K562 (cell line): ENCODE measurements around the gene MAGI2. TPM values are rescaled to one million over a fixed set of nuclear protein-coding genes. Genes with fewer than 3 reads are reported as not detected.

Experiments used
- ATAC-seq: fragments of 200-7000 bp; cut with Tn5 transposase; 3 replicates; pipeline ENCODE4 v1.9.1; 2020; ENCODE audit warnings: moderate library complexity
- BruUV-seq: library from RNA; stranded (reverse); fragments of 400-500 nt; replicated peaks from 2 replicates; lab custom pipeline; 2021; lab: Mats Ljungman, UMichigan
- CTCF ChIA-PET: fragments of 300-600 bp; formaldehyde crosslinking; extraction: SDS; loops from one replicate; lab custom pipeline; 2021; ENCODE audit warnings: low intra/inter-chr PET ratio; lab: Yijun Ruan, JAX
- POLR2A ChIA-PET: fragments of 300-600, 350-650 bp; sonication (Branson Sonifier 250); formaldehyde crosslinking; extraction: SDS; loops from one replicate; lab custom pipeline; 2021; ENCODE audit warnings: antibody characterized with exemption, inconsistent platforms; lab: Yijun Ruan, JAX
- DNase-seq, 4 experiments: peaks; one replicate each; pipeline versions ENCODE4 v3.0.0 to v3.0.0-alpha.2; 2011 to 2018; ENCODE audit warnings: low spot score in 3 of 4, mixed read lengths in 3 of 4; ENCODE audit errors: extremely low read depth in 1 of 4
- FAIRE-seq: peaks from 2 replicates; lab custom pipeline; 2011; peaks lifted over from hg19 to GRCh38; lab: Jason Lieb, UNC
- H2AFZ ChIP-seq: 2 replicates; pipeline ENCODE4 v1.6.0; 2011; ENCODE audit warnings: low read depth, low read length, control low read depth, inconsistent platforms
- H3K27ac ChIP-seq: fragments of 200-600 bp; 3 replicates; pipeline ENCODE4 v1.8.0; 2011; ENCODE audit warnings: low read depth, mild to moderate bottlenecking, control low read depth, inconsistent platforms, low read length, moderate library complexity, mixed read lengths; ENCODE audit errors: extremely low read depth
- H3K27me3 ChIP-seq, 2 experiments: fragments of 300-600 bp in 1 of 2; 2 replicates in 1 of 2; 3 replicates in 1 of 2; pipeline versions ENCODE4 v1.6.0 to v1.8.0; 2011; ENCODE audit warnings: inconsistent platforms in 2 of 2, low read length in 2 of 2, mild to moderate bottlenecking in 1 of 2, mixed read lengths in 1 of 2, moderate library complexity in 1 of 2; ENCODE audit not compliant: control insufficient read depth in 2 of 2, insufficient read depth in 2 of 2
- H3K36me3 ChIP-seq: fragments of 300-600 bp; 3 replicates; pipeline ENCODE4 v1.8.0; 2011; ENCODE audit warnings: mild to moderate bottlenecking, low read length, inconsistent platforms; ENCODE audit not compliant: control insufficient read depth, insufficient read depth
- H3K4me1 ChIP-seq, 2 experiments: fragments of 200-600 bp in 1 of 2; replicated peaks in 1 of 2; 2 replicates in 1 of 2; 3 replicates in 1 of 2; pipeline versions ENCODE4 v1.5.1 to v1.8.0; 2011; ENCODE audit warnings: inconsistent platforms in 2 of 2, low read length in 2 of 2, mild to moderate bottlenecking in 1 of 2, mixed read lengths in 1 of 2, moderate library complexity in 1 of 2; ENCODE audit not compliant: control insufficient read depth in 2 of 2, insufficient read depth in 2 of 2
- H3K4me2 ChIP-seq: 2 replicates; pipeline ENCODE4 v1.6.1; 2011; ENCODE audit warnings: low read length, control low read depth, inconsistent platforms, mixed read lengths; ENCODE audit not compliant: insufficient read depth
- H3K4me3 ChIP-seq: fragments of 200-600 bp; sonication (generic), shearing (Covaris generic); 2 replicates; pipeline ENCODE4 v1.5.1; 2016; ENCODE audit warnings: control low read depth, inconsistent platforms
- H3K79me2 ChIP-seq: fragments of 200-600 bp; 3 replicates; pipeline ENCODE4 v1.8.0; 2011; ENCODE audit warnings: low read length, inconsistent platforms; ENCODE audit not compliant: control insufficient read depth, insufficient read depth
- H3K9ac ChIP-seq, 2 experiments: 2 replicates each; pipeline versions ENCODE4 v1.6.0 to v1.6.1; 2011; ENCODE audit warnings: low read depth in 2 of 2, low read length in 2 of 2, control low read depth in 1 of 2, inconsistent platforms in 1 of 2, mild to moderate bottlenecking in 1 of 2, mixed read lengths in 1 of 2; ENCODE audit not compliant: insufficient read depth in 1 of 2
- H3K9me1 ChIP-seq: one replicate; pipeline ENCODE4 v1.6.0; 2011; ENCODE audit warnings: inconsistent platforms, mild to moderate bottlenecking, low read length, moderate library complexity; ENCODE audit not compliant: control insufficient read depth, insufficient read depth
- H3K9me3 ChIP-seq: replicated peaks from 2 replicates; pipeline ENCODE4 v1.5.1; 2011; ENCODE audit warnings: low read depth, low read length, inconsistent platforms; ENCODE audit not compliant: control insufficient read depth, insufficient read depth
- H4K20me1 ChIP-seq: replicated peaks from 2 replicates; pipeline ENCODE4 v1.6.1; 2011; ENCODE audit warnings: low read length, inconsistent platforms, mixed read lengths; ENCODE audit not compliant: control insufficient read depth, insufficient read depth
- AFF4 ChIP-seq: sonication (generic); formaldehyde crosslinking; IDR thresholded peaks from 2 replicates; pipeline ENCODE4 v1.8.0; 2023; ENCODE audit warnings: mild to moderate bottlenecking, missing genetic modification reagents
- CEBPB ChIP-seq: fragments of 450-650 bp; IDR thresholded peaks from 2 replicates; pipeline ENCODE4 v1.6.1; 2016; ENCODE audit warnings: missing genetic modification characterization, missing compliant biosample characterization
- CTBP1 ChIP-seq: fragments of 450-650 bp; IDR thresholded peaks from 2 replicates; pipeline ENCODE4 v1.6.1; 2016; ENCODE audit warnings: borderline replicate concordance
- CTCFL ChIP-seq: IDR thresholded peaks from 2 replicates; pipeline ENCODE4 v1.6.1; 2011; ENCODE audit warnings: borderline replicate concordance, low read depth, mild to moderate bottlenecking, moderate library complexity, low read length; ENCODE audit not compliant: insufficient read depth, poor library complexity, severe bottlenecking
- GTF2F1 ChIP-seq: IDR thresholded peaks from 2 replicates; pipeline ENCODE4 v1.6.1; 2011; ENCODE audit warnings: low read depth, low read length, improper control_type of control experiment
- HNRNPL ChIP-seq: fragments of 200-400 bp; formaldehyde crosslinking; IDR thresholded peaks from 2 replicates; pipeline ENCODE4 v1.6.1; 2017; ENCODE audit warnings: low read depth, mild to moderate bottlenecking, low read length
- KDM1A ChIP-seq, 2 experiments: fragments of 450-650 bp; IDR thresholded peaks; 2 replicates each; pipeline ENCODE4 v1.6.1; 2016; ENCODE audit warnings: mild to moderate bottlenecking in 2 of 2
- KDM2B ChIP-seq: fragments of 250-450 bp; sonication (Bioruptor Pico); IDR thresholded peaks from 2 replicates; pipeline ENCODE4 v1.8.0; 2021; ENCODE audit warnings: mild to moderate bottlenecking, moderate library complexity
- MCM2 ChIP-seq: fragments of 450-650 bp; IDR thresholded peaks from 2 replicates; pipeline ENCODE4 v1.6.1; 2017; ENCODE audit warnings: low read depth, mild to moderate bottlenecking
- NCOA1 ChIP-seq: fragments of 450-650 bp; IDR thresholded peaks from 2 replicates; pipeline ENCODE4 v1.6.1; 2016; ENCODE audit warnings: low read depth
- PHB2 ChIP-seq: fragments of 450-650 bp; IDR thresholded peaks from 2 replicates; pipeline ENCODE4 v1.6.1; 2017; ENCODE audit warnings: low read depth
- SETDB1 ChIP-seq: IDR thresholded peaks from one replicate; pipeline ENCODE4 v1.6.1; 2012; ENCODE audit warnings: low read length, control low read depth, inconsistent platforms
- TSC22D4 ChIP-seq: fragments of 450-650 bp; IDR thresholded peaks from 2 replicates; pipeline ENCODE4 v1.6.1; 2016; ENCODE audit warnings: missing genetic modification characterization, missing biosample characterization, control low read depth
- XRCC4 ChIP-seq: IDR thresholded peaks from one replicate; pipeline ENCODE4 v1.6.1; 2011; ENCODE audit not compliant: insufficient read depth, insufficient read length; ENCODE audit errors: extremely low read depth
- ZC3H11A ChIP-seq: IDR thresholded peaks from 2 replicates; pipeline ENCODE4 v1.6.1; 2012; ENCODE audit warnings: low read depth, low read length, improper control_type of control experiment
- ZNF134 ChIP-seq: fragments of 250-450 bp; sonication (Bioruptor Pico); conservative IDR thresholded peaks from 2 replicates; pipeline ENCODE4 v1.4.0; 2020
- ZNF24 ChIP-seq: fragments of 450-650 bp; IDR thresholded peaks from 2 replicates; pipeline ENCODE4 v1.6.1; 2016
- ZNF311 ChIP-seq: fragments of 250-450 bp; sonication (Bioruptor Pico); IDR thresholded peaks from 2 replicates; pipeline ENCODE4 v1.4.0; 2020; ENCODE audit warnings: mild to moderate bottlenecking, moderate library complexity
- ZNF561 ChIP-seq: fragments of 450-650 bp; formaldehyde crosslinking; conservative IDR thresholded peaks from 2 replicates; pipeline ENCODE4 v1.4.0; 2020; ENCODE audit warnings: mild to moderate bottlenecking, moderate library complexity
- WGBS: fragments of 100-300 bp; shearing (Covaris generic); methylation state at CpG from one replicate; pipeline ENCODE4 v1.1.6; 2016; ENCODE audit warnings: low coverage, mixed read lengths; ENCODE audit not compliant: insufficient coverage; ENCODE audit errors: missing lambda C conversion rate; 5-methylcytosine and 5-hydroxymethylcytosine counted together
- in situ Hi-C: fragments of 300-500 bp; cut with MboI; formaldehyde crosslinking; loops from 4 replicates; pipeline ENCODE4 v1.15.0; 2018; ENCODE audit warnings: inconsistent platforms, mixed read lengths
- intact Hi-C: fragments of 100-400 bp; cut with micrococcal nuclease; formaldehyde crosslinking; loops from 2 replicates; pipeline ENCODE4 v1.14.2; 2022
- polyA plus RNA-seq, 8 experiments: library from polyadenylated mRNA; depleted of rRNA in 4 of 8; stranded (reverse) in 5 of 8; unstranded in 3 of 8; fragments of >200 nt; fragmentation: Nextera tagmentation in 2 of 8; fragmentation: Illumina TruSeq in 1 of 8; extraction: Ambion mirVana in 2 of 8; extraction: Trizol in 1 of 8; gene quantifications; 2 replicates each; pipeline versions ENCODE4 v1.2.1 to v1.2.3, GENCODE V29; 2011 to 2014; ENCODE audit warnings: inconsistent platforms in 1 of 8, missing spikeins in 1 of 8
- total RNA-seq, 7 experiments: library from RNA; depleted of rRNA in 6 of 7; stranded (reverse); fragments of >200 nt in 6 of 7; fragmentation: Illumina TruSeq in 2 of 7; extraction: Trizol in 2 of 7; gene quantifications; 2 replicates each; pipeline versions ENCODE4 v1.2.1 to v1.2.3, GENCODE V29; 2011 to 2021; ENCODE audit warnings: low replicate concordance in 1 of 7

MAGI2 gene
- total and polyA plus RNA-seq, 9 of the 15 experiments (the other 6 are each of a cell fraction or from before 2014, with no cell fraction given): 0.27 to 1.4 (median 0.70) TPM

DNA sequence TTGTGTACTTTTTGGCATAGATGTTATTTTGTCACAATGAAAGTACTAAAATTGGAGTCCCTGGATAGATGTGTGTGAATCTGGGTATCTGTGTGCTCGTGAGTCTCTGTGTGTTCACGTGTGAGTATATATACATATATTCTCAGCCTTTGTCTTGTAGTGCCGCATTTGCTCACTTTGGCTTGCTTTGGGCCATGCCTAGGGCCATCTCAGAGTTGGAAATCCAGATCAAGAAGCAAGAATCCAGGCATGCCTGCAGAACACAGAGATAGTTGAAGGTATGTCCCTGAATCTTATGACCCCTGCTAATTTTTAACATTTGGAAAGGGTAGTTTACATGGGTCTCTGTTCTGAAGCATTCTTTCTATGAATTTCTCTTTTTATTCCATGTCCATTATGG, 1446.2 kb downstream of the MAGI2 start:
- FAIRE-seq (no peak), ATAC-seq (no peak), DNase-seq (no peak)
- Histone ChIP-seq H3K4me1 (no peaks in the 10 kb centered on the region), H2AFZ (no peak overlapping the region), H3K4me3 (no peak overlapping the region), H3K9ac (no peak overlapping the region), H3K27me3 (no peaks in the 10 kb centered on the region), H3K9me1 (no peaks in the 10 kb centered on the region), H3K36me3 (no peaks in the 10 kb centered on the region), H4K20me1 (no peaks in the 10 kb centered on the region), H3K4me2 (no peak overlapping the region), H3K27ac (no peak overlapping the region), H3K9me3 (no peaks in the 10 kb centered on the region), H3K79me2 (no peaks in the 10 kb centered on the region)
- intact Hi-C loops: no loop called here
- WGBS: 31% methylated on average over 3 of the region's 3 CpGs
- CTCF ChIA-PET: interaction anchor here (0.7 kb wide), 1 partner anchor 218 kb away, joined by 4 read pairs; no protein-coding TSS in a partner anchor
- in situ Hi-C loops: no loop called here
- POLR2A ChIA-PET: interaction anchor here (1.0 kb wide), 1 partner anchor 13 kb away, joined by 3 read pairs; no protein-coding TSS in a partner anchor
- BruUV-seq: no TSS peak
- TF ChIP-seq ZNF311 (CRISPR knock-in tag) (no peak), ZC3H11A (no peak), CTCFL (no peak), ZNF24 (no peak), KDM2B (CRISPR knock-in tag) (no peak), PHB2 (no peak), SETDB1 (no peak), HNRNPL (no peak), MCM2 (no peak), AFF4 (CRISPR knock-in tag) (no peak), GTF2F1 (no peak), CTBP1 (no peak), CEBPB (tag) (no peak), ZNF134 (CRISPR knock-in tag) (no peak), XRCC4 (no peak), TSC22D4 (tag) (no peak), NCOA1 (no peak), KDM1A (IDR thresholded peaks at IDR 0.05) (no peak), ZNF561 (CRISPR knock-in tag) (no peak)
